Activated CD4-positive, CD25-positive, alpha-beta regulatory T cell treated with anti-CD3 and anti-CD28 coated beads, Interleukin-2, amount 50 U/mL, for 24 hours (primary cell): Measurements from ENCODE around the gene CSNK1A1.
"Not testable (repeated sequence)": the region's sequence is repeated elsewhere in the genome, so short reads cannot be mapped to it uniquely, and the experiment has no call there.

Experiments
- ATAC-seq, 2 donors: fragments of 150-1000 bp; cut with Tn5 transposase; one replicate each; pipeline ENCODE4 v1.10.0; 2021; ENCODE audit warnings: mild to moderate bottlenecking in 1 of 2, moderate library complexity in 1 of 2

Gene CSNK1A1

DNA sequence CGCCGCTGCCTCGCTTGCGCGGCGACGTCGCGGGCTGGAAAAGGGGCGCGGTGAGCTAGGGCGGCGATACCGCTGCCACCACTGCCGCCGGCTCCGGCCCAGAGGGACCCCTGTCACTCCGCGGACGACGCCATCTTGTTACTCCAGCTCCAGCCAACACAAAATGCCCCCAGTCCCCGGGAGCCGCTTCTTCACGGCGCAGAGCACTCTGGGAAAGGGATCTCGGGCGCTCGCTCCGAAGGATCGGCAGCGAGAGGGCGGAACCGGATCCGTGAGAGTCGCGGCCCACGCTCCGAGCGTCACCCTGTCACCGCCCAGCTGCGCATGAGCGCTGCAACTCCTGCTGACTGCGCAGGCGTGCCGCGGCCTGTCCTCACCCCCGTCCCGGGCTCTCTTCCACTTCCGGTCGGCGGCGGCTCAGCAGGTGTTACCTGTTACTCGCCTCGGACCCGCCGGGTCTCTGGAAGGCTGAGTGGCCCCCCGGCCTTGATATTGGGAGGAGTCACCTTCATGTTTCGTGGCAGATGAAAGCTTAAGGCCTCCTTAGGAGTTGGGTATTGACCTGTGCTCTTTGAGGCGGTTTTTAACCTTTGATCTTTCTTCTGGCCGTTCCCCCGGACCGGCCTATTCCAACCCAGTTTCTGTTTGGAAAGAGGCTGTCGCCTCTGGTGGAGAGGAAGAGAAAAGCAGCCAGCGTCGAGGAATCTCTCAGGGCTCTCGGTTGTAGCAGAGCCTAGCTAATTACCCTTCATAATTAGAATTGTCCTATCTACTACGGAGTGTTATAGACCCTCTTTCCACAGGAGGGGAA, at the start of gene CSNK1A1:
CSNK1A1 (minus strand) TSS at position 213 of the 811 bp plus-strand sequence. CDS start 475 bp downstream, outside the sequence.
- peak; percentile 85 to 88 for ATAC-seq

DNA sequence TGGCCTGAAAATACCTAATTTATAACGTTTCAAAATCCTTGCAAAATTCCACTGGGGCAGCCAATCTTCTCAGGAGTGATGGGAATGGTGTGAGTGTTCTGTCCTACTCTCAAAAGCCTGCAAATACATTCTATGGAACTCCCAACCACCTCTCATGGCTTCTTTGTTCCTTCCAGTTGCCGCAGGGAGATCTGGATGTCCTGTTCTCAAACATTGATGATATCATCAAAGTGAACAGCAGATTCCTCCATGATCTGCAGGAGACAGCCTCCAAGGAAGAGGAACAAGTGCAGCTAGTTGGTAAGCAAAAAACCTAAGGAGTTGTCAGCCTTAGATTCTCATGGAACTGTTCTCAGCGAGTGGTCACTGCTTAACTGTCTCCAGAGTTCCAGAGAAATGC, 49.7 kb upstream of the CSNK1A1 start:
- ATAC-seq, result no peak

DNA sequence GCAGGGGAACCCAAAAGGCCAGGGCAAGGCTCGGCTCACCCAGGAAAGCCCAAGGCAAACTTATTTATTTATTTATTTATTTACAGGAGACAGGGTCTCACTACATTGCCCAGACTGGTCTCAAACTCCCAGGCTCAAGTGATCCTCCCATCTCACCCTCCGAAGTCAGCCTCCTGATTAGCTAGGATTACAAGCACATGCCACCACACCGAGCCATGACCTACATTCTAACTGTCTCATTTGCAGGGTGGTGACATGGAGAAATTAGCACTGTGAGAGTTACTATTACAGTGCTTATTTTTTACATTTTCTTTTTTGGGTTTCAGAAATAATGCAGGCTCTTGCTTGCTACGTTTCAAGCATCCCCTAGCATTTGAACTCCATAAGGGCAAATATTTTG, 48.1 kb upstream of the CSNK1A1 start:
- ATAC-seq, result no peak

DNA sequence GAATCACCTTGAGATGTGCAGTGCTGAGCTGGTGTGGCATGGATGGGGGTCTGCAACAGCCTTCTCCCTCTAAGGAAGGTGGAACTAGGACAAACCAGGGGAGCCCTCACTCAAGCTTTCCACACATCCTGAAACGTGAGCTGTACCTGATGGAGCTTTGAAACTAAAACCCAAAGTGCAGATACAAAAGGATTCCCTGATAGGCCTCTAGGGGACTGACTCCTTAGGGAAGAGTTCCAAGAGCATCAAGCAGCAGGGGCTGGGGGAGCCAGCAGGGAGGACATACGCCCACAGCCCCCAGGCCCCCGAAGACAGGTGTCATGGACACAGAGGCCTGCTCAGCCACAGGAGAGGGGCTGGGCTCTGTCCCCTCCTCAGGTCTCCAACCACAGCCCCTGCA, 47.7 kb upstream of the CSNK1A1 start:
- no peak for ATAC-seq

DNA sequence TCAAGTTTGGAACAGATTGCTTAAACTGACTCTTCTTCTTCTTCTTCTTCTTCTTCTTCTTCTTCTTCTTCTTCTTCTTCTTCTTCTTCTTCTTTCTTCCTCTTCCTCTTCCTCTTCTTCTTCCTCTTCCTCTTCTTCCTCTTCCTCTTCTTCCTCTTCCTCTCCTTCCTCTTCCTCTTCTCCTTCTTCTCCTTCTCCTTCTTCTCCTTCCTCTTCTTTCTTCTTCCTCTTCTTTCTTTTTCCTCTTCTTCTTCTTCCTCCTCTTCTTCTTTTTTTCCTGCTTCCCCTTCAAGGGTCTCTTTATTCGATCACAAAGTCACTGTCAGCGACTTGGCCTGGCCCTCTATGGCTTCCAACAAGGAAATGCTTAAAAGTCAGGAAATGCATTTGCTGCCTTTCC, 47.0 kb upstream of the CSNK1A1 start:
- ATAC-seq, result not testable (repeated sequence)

DNA sequence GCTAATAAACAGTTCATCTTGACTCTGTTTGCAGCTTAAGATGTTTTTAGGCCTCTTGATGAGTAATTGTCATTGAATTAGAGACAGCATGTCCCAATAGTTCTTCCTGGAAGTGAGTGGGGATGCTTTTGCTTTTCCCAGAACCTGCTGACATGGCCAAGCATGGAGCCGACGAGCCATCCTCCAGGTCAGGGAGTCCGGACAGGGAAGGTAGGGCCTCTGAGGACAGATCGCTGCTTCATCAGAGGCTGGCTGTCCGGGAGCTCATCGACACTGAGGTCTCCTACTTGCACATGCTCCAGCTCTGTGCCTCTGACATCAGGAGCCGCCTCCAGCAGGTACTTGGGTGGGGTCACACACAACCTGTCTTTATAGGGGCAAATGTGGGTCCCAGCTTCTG, 46.4 kb upstream of the CSNK1A1 start:
- ATAC-seq, result no peak

DNA sequence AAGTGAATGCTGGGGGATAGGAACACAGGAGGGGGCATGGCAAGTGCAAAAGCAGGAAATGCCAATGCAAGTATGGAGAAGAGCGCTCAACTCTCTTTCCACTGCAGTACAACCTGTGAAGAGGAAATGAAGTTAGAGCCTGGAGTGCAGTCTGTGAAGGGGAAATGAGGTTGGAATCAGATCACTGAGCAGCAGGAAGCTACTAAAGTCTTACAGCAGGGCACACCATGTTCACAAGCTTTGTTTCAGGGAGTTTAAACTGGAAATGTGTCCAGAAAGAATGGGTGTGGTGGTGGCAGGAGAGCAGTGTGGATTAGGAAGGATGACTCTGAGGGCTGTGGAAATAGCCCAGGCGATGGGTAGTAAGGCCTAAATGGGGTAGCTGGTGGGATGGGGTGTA, 45.5 kb upstream of the CSNK1A1 start:
- no peak for ATAC-seq

DNA sequence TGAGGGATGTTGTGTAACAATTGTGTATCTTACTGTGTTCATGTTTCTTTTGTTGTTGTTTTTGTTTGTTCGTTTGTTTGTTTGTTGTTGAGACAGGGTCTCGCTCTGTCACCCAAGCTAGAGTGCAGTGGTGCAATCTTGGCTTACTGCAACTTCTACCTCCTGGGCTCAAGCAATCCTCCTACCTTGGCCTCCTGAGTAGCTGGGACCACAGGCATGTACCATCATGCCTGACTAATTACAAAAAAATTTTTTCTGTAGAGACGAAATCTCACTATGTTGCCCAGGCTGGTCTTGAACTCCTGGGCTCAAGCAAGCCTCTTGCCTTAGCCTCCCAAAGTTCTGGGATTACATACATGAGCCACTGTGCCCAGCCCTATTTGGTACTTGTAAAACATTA, 43.9 kb upstream of the CSNK1A1 start:
- not testable (repeated sequence) for ATAC-seq

DNA sequence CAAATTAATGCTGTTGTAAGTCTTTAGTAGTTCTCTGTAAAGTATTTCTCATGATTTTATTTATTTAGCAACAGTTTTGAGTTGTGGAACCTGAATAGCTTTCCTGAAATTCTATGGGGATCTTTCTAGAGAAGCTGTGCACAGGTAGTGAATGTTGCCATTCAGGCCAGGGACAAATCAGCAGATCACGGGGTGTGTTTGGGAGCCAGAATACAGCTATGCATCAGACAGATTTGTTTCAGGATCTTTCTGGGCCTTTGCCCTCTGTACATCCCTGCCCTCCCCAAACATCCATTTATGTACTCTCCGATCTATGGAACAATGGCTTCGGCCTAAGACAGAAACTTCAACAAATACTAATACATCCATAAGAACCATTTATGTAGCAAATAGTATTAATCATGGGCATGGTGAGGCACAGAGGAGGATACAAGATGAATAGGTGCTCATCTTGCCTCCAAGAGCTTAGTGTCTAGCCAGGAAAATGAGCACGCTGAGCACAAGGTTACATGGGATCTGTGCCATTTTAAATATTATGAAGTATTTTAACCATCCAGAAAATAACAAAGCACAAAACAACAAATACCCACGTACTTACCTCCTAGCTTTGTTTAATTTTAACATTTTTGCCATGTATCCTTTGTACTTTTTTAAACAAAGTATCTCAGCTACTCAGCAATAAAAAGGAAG, 43.1 kb upstream of the CSNK1A1 start:
- no peak for ATAC-seq

DNA sequence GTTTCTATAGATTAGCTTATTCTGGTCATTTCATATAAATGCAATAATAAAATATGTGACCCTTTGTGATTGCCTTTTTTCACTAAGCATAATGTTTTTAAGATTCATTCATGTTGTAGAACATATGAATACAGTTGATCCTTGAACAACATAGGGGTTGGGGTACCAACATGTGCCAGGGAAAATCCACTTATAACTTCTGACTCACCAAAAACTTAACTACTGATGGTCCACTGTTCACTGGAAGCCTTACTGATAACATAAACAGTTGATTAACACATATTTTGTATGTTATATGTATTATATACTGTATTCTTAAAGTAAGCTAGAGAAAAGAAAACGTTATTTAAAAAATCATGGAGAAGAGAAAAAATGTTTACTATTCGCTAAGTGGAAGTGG, 42.1 kb upstream of the CSNK1A1 start:
- no peak for ATAC-seq

DNA sequence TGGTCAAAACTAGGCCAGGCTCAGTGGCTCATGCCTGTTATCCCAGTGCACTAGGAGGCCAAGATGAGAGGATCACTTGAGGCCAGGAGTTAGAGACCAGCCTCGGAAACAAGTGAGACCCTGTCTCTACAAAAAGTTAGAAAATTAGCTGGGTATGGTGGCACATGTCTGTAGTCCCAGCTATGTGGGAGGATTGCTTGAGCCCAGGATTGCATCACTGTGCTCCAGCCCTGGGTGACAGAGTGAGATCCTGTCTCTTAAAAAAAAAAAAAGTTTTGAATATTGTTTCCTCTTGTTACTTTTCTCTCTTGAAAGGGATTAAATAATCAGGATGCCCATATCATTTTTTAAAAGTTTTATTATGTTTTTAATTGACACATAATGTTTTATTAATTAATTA, 37.7 kb upstream of the CSNK1A1 start:
- ATAC-seq, result no peak

DNA sequence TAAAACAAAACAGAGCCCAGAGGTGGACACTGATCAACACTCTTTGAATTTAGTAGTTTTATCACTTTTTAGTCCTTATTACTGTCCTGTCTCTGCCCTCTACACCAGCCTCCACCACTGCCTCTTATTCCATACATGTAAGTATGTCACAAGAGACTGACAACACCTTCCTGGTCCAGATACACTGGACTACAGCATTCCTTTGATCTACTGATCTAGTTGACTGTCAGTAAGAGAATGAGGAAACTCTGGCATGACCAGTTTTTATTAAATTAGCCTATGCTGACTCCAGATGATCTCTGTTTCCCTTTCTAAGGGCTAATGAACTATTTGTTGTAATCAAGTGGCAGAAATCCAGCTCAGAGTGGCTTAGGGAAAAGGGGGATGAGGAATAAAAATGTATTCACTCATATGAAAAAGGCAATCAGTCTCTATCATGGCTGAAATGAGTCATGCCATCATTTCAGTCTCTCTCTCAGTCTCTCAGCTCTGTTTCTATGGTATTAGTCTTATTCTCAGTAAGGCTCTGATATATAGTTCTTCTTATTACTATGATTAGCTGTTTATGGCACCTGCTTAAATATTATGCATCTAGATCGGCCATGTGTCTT, 35.6 kb upstream of the CSNK1A1 start:
- peak; percentile 89 to 95 for ATAC-seq

DNA sequence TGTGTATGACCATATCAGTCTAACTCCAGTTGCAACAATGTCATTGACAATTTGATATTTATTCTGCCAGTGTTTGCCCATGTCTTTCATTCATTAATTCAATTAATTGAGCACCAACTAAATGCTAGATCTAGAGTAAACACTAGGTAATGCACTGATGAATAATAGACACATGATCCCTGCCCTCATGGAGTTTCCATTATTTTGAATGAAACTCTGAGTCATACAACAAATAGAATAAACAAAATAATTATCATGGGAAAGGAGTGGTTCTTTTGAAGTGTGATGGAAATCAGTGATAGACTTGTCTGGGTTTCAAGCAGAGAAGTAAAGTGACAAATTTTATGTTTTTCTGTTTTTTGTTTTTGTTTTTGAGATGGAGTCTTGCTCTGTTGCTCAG, 34.7 kb upstream of the CSNK1A1 start:
- ATAC-seq, result no peak

DNA sequence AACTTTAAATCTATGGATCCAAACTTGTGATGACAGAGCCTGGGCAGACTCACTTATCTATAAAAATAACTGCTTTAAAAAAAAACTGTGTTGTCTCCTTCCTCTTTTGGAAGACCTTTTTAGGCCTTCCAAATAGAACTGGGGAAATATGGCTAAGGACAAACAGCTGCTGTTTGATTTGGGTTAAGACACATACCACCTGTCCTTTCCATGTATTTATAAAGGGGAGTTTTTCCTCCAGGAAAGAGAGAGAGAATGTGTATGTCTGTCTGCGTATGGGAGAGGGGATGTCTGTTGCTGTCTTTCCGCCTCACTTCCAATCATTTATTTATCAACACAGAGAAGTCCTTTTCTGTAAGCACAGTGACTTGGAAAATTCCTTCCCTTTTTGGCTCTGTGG, 32.9 kb upstream of the CSNK1A1 start:
- ATAC-seq, result no peak

DNA sequence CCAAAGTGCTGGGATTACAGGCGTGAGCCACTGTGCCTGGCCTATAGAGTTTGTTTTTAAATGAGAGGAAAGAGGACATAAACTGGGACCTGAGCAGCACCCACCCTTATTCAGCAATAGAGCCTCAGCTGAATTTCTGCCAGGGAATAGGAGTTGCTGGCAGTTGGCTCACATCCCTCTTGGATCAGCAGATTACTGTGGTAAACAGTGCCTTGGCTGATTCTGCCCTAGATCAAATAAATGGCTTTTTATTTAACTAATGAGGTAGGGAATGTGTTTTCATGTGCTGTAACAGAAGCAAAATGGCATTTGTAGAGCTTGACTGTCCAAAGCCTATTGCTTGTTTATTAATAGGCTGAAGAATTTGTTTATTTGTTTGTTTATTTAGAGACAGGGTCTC, 32.2 kb upstream of the CSNK1A1 start:
- no peak for ATAC-seq

DNA sequence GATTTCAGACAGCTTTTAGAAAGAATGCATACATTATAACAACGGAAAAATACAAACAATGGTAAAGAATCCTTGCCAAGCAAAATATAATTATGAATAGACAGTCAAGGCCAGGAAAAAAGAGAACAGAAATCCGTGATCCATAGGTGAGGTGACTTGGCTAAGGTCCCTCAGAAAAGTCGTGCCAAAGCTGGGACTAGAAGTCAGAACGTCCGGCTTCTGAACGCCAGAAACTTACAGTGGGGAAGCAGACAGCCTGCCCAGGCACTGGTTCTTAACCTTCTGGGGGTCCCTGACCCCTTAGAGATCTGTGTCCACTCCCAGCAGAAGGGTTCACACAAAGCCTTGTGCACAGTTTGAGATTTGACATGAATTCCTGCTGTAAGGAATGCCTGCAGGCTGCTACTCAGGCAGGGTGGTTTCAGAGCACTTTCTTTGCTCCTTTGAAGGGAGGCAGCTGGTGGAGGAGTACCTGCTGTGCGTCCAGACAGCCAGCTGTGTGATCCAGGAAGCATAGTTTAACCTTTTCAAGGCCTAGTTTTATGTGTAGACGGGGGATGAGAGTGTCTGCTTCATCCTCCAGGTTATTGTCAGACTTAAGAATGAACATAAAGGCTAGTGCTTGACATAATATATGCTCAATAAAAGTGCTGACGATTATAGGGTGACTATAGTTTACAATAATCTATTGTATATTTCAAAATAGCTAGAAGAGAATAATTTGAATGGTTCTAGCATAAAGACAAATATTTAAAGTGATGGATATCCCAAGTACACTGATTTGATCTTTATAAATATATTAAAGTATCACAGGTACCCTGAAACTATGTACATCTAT, 30.9 kb upstream of the CSNK1A1 start:
- ATAC-seq, result no peak

DNA sequence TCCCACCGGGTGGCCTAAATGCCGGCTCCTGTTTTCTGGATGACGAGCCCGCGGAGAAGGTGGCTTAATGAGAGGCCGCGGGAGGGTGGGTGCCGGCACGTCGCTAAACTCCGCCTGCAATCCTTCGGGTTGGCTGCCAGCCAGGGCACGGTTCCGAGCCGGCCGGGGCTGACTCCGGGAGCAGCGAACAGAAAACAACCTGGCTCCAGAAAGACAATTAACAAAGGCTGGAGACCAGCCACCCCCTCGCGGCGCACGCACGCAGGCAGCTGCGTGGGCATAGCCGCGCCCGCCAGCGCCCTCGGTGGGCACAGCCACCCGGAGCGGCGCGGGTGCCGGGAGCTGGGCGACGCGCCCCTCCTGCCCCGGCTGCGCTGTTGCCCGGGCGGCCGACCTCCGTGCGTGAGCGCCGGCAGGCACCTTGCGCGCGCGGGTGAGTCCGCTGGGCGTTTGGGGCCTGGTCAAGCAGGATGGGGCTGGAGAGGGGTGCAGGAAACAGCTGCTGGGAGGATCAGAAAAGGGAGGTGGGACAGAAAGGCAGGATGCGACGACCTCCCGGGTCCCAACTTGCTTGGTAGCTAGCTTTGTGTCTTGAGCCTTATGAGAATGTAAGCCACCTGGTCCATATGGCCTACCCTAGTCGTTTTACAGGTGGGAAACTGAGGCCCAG, 30.1 kb upstream of the CSNK1A1 start, which contains the start of gene ARHGEF37:
ARHGEF37 (plus strand) TSS at position 307 of the 670 bp plus-strand sequence. CDS start 16,272 bp downstream, outside the sequence.
- ATAC-seq, result peak; percentile 57 to 63

DNA sequence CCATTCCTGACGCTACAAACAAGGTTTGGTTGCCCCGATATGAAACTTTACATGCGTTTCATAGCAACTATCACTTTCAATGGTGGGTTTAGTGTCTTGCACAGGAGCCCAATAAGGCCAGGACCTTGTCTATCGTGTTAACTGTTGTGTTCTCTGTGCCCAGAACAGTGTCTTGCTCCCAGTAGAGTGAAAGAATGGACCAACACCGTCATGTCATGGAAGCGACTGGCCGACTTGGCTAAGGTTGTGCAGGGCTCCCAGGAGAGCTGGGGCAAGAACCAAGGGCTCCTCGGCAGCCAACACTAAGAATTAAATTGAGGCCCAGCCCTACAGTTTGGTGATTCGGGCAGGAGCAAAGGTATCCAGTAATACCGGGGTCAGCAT, 29.6 kb upstream of the CSNK1A1 start:
- ATAC-seq, result peak in 1 of 2 donors; percentile 26

DNA sequence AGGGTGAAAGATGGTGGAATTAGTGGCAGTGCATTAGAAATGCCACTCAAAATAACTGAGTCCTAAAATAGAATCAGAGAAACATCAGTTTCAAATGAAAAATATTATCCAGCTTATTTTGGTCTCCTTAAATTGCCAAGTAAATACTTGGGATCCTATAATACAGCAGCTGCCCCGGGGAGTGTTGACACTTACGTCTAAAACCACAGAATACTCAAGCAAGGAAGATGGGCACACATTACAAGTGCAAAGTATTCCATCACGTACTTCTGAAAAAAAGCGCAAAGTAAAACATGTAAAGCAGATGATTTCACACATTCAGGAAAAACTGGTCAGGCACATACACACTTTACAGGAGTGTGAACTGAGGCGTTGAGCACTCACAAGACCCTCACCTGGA, 27.7 kb upstream of the CSNK1A1 start:
- no peak for ATAC-seq

DNA sequence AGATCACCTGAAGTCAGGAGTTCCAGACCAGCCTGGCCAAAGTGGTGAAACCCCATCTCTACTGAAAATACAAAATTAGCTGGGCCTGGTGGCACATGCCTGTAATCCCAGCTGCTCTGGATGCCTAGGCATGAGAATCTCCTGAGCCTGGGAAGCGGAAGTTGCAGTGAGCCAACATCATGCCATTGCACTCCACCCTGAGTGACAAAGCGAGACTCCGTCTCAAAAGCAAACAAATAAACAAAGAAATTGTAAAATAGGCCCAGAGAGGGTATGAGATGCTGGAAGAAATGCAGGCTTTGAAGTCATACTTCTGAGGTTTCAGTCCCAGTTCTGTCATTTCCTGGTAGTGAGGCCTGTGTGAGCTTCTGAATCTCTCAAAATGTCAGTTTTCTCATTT, 24.8 kb upstream of the CSNK1A1 start:
- peak; percentile 80 to 83 for ATAC-seq

DNA sequence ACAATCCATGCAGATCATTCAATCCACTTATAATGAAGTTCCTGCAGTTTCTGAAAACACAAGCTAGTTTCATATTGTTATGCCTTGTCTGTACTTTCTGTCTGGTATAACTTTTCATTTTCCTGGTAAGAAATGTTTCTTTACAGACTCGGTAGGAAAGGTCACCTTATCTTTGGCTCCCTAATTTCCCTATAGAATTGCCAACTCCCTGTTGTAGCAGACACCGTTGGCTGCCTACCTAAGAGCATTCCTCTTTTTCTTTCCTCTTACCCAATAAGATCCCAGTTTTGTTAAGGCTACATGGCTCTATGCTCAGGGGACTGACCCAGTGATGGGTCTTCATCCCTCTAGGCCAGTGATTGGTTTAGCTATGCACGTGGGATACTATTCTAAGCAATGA, 23.9 kb upstream of the CSNK1A1 start:
- ATAC-seq, result no peak

DNA sequence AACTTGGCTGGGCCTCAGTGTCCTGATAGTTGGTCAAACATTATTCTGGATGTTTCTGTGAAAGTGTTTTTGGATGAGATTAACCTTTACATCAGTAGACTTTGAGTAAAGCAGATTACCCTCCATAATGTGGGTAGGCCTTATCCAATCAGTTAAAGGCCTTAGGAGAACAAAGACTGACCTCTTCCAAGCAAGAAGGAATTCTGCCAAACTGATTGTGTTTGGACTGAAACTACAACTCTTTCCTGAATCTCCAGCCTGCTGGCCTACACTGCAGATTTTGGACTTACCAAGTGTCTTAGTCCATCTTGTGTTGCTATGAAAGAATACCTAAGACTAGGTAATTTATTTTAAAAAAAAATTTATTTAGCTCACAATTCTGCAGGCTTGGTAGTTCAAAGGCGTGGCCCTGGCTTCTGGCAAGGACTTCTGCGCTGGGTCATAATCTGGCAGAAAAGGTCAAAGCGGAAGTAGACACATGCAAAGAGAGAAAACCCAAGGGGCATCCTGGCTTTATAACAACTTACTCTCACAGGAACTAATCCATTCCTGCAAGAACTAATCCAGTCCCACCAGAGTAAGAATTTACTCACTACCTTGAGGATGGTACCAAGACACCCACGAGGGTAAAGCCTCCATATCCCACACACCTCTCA, 21.5 kb upstream of the CSNK1A1 start:
- no peak for ATAC-seq
